Testis (tissue), 3 donors: ENCODE results near the gene CHCHD3. TPM values are rescaled to one million over a fixed set of nuclear protein-coding genes. Genes with fewer than 3 reads are reported as not detected.

ENCODE experiments used
- DNase-seq: peaks from one replicate; pipeline ENCODE4 v3.0.0-alpha.2; 2019
- H3K27ac ChIP-seq, 2 donors: fragments of 200-600 bp; sonication (generic); one replicate each; pipeline ENCODE4 v1.5.1; 2019
- H3K27me3 ChIP-seq: fragments of 200-600 bp; sonication (generic); one replicate; pipeline ENCODE4 v1.5.1; 2019
- H3K36me3 ChIP-seq: fragments of 200-600 bp; sonication (generic); one replicate; pipeline ENCODE4 v1.5.1; 2017; ENCODE audit warnings: low read depth; ENCODE audit errors: missing control alignments
- H3K4me1 ChIP-seq: fragments of 200-600 bp; sonication (generic); one replicate; pipeline ENCODE4 v1.5.1; 2019
- H3K4me3 ChIP-seq, 2 donors: fragments of 200-600 bp; sonication (generic); one replicate each; pipeline ENCODE4 v1.5.1; 2017 to 2019
- H3K9me3 ChIP-seq: fragments of 200-600 bp; sonication (generic); one replicate; pipeline ENCODE4 v1.5.1; 2017
- POLR2A ChIP-seq: fragments of 450-650 bp; IDR thresholded peaks from one replicate; pipeline ENCODE4 v1.6.1; 2017; ENCODE audit warnings: antibody characterized with exemption, mild to moderate bottlenecking, moderate library complexity
- WGBS, 2 donors: methylation state at CpG; one replicate each; pipeline ENCODE4 v1.1.5; 2018; 5-methylcytosine and 5-hydroxymethylcytosine counted together
- intact Hi-C: fragments of 100-400 bp; cut with DNase I; formaldehyde crosslinking; loops from one replicate; pipeline ENCODE4 v1.15.1; 2023; ENCODE audit warnings: low total_unique reads
- polyA plus RNA-seq: library from polyadenylated mRNA; stranded (reverse); fragments of 350-450 nt; fragmentation: Illumina TruSeq; extraction: RNeasy Lipid Tissue Mini Kit (QIAGEN cat#74804); gene quantifications from one replicate; pipeline ENCODE4 v1.2.3, GENCODE V29; 2014; ENCODE audit warnings: low read depth, low replicate concordance; ENCODE audit not compliant: insufficient read depth
- total RNA-seq, 2 donors: library from RNA; depleted of rRNA; stranded (reverse); fragments of >200 nt; gene quantifications; one replicate each; pipeline ENCODE4 v1.2.3, GENCODE V29; 2016
- TF ChIP-seq, protein P1 (sequence below), 3 experiments: fragments of 450-650 bp in 2 of 3; fragments of 200-600 bp in 1 of 3; sonication (generic) in 1 of 3; IDR thresholded peaks; one replicate each; pipeline ENCODE4 v1.5.1; 2016 to 2019; ENCODE audit warnings: antibody characterized with exemption in 3 of 3, mild to moderate bottlenecking in 2 of 3, moderate library complexity in 1 of 3

The CHCHD3 gene
- total and polyA plus RNA-seq, 3 donors from 2014 or later: 44.0 to 53.0 (median 47.9) TPM

DNA sequence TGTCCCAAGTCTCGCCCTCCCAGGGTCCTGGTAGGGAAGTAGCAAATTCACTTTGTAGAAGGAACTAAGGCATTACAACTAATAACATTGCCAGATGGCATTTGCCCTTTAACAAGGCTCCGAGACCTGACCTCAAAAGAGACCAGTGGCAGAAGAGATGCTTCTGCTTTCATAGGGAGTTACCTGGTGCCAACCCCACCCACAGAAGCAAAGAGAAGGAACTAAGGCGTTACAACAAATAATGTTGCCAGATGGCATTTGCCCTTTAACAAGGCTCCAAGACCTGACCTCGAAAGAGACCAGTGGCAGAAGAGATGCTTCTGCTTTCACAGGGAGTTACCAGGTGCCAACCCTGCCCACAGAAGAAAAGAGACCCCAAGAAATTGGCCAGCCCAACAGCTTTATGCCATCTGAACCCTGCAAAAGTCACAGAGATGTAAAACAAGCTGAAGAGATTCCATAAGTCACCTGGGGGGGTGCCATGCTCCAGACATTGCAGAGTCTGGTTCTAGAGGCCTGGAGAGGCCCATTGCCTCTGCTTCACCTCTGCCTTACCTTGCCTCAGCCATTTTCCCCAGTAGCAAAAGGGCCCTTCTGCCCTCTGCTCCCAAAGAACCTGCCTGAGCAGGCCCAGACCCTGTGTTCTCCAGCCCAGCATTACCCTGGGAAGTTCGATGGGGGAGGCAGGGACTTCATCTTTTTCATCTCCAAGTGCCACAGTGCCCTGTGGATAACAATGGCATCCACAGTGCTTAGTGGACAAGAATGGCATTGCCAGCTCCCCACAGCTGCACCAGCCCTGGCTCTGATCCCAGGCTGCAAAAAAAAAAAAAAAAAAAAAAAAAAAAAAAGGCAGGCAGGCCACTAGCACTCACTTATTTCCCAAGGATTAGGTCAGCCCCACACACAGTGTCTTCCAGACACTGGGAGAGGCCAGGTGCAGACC lies 326.1 kb downstream of the CHCHD3 start:
- Histone ChIP-seq H3K27me3 (no peaks in the 10 kb centered on the region), H3K36me3 (no peaks in the 10 kb centered on the region), H3K4me3 (no peak overlapping the region), H3K27ac (no peak overlapping the region), H3K4me1 (peaks cover 4% of the 10 kb centered on the region), H3K9me3 (no peaks in the 10 kb centered on the region)
- WGBS, 2 donors: 83 to 90% methylated on average over 5 of the region's 5 CpGs
- intact Hi-C loops: no loop called here
- TF ChIP-seq POLR2A: no peak
- TF ChIP-seq, protein P1, sequence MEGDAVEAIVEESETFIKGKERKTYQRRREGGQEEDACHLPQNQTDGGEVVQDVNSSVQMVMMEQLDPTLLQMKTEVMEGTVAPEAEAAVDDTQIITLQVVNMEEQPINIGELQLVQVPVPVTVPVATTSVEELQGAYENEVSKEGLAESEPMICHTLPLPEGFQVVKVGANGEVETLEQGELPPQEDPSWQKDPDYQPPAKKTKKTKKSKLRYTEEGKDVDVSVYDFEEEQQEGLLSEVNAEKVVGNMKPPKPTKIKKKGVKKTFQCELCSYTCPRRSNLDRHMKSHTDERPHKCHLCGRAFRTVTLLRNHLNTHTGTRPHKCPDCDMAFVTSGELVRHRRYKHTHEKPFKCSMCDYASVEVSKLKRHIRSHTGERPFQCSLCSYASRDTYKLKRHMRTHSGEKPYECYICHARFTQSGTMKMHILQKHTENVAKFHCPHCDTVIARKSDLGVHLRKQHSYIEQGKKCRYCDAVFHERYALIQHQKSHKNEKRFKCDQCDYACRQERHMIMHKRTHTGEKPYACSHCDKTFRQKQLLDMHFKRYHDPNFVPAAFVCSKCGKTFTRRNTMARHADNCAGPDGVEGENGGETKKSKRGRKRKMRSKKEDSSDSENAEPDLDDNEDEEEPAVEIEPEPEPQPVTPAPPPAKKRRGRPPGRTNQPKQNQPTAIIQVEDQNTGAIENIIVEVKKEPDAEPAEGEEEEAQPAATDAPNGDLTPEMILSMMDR (IDR thresholded peaks at IDR 0.05): no peak
- peak; percentile 36 for DNase-seq

DNA sequence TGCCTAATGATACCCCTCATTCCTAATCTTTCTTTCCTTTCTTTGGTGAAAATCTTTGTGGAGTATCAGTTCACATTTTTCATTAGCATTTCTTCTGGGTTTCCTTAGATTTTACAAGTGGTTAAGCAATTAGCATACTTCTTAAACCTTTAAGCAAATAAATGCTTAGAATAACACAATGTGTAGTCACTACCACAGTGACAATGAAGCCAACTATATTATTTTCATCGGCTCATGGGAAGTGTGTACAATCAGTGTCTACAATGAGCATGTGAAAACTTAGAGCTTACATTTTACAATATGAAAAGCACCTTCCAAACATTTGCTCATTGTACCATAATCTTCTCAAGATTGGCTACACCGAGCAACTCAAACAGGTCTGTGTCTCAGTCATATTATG lies 329.5 kb downstream of the CHCHD3 start:
- no peak overlapping the region for H3K4me3 ChIP-seq
- 89 to 92% methylated on average over 2 of the region's 2 CpGs for WGBS, 2 donors
- TF ChIP-seq POLR2A: no peak
- TF ChIP-seq, protein P1 (IDR thresholded peaks at IDR 0.05): no peak
- no peaks in the 10 kb centered on the region for H3K9me3 ChIP-seq
- no peak for DNase-seq
- no peaks in the 10 kb centered on the region for H3K27me3 ChIP-seq
- H3K36me3 ChIP-seq: no peaks in the 10 kb centered on the region
- H3K4me1 ChIP-seq: peaks cover 4% of the 10 kb centered on the region
- intact Hi-C loops: no loop called here
- H3K27ac ChIP-seq: no peak overlapping the region

DNA sequence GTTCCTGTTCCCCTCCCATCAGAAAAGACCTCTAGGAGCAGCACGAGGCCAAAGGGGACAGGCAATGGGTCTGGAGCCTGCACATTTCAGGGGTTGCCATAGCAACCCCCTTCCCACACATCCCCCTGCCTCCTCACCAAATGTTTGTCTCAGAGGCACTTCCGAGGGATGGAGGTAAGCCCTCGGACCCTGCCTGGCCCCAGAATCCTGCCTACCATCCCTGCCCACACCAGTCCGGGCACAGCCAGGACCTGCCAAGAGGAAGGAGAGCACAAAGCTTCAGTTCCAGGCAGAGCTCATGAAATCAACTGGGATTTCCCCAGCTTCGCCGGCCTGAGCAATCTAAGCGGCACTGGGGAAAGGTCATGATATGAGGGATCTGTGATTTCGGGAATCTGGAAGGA lies 330.6 kb downstream of the CHCHD3 start:
- TF ChIP-seq POLR2A: no peak
- TF ChIP-seq, protein P1 (IDR thresholded peaks at IDR 0.05): no peak
- WGBS, 2 donors: 56 to 60% methylated on average over 7 to 8 of the region's 8 CpGs
- Histone ChIP-seq H3K9me3 (no peaks in the 10 kb centered on the region), H3K4me1 (no peaks in the 10 kb centered on the region), H3K36me3 (no peaks in the 10 kb centered on the region), H3K4me3 (no peak overlapping the region), H3K27ac (no peak overlapping the region), H3K27me3 (no peaks in the 10 kb centered on the region)
- intact Hi-C loops: no loop called here
- no peak for DNase-seq

DNA sequence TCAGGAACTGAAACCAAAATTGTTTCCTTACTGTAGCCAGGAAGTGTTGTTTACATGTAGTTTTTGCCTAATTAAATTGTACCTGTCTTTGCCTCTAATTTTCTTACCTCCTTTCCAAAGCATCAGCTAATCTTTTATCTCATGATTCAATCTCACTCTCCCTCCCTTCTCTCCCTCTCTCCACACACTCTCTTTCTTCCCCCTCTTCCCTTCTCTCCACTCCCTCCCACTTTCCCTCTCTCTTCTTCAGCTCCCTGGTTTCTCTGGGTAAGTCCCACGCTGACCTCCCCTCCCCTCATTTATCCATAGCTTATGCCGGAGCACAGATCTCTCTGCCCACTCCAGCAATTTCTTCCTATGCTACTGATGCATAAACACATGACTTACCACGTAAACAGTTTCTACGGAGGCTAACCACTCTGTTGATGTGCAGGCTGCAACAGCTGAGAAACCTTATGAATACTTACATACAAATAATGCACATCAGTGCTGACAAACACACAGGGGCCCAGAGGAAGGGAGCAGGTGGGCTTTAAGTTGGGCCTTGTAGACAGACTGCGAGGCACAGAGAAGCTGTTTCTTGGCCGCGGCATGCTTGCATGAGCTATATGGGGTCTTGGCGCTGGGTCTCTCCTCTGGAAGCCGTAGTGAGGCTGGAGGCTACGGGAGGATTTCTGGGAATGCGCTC lies 331.2 kb downstream of the CHCHD3 start:
- H3K27ac ChIP-seq: no peak overlapping the region
- TF ChIP-seq POLR2A: no peak
- TF ChIP-seq, protein P1 (IDR thresholded peaks at IDR 0.05): no peak
- 63 to 69% methylated on average over 11 of the region's 11 CpGs for WGBS, 2 donors
- H3K4me3 ChIP-seq: no peak overlapping the region
- no peaks in the 10 kb centered on the region for H3K36me3 ChIP-seq
- H3K9me3 ChIP-seq: no peaks in the 10 kb centered on the region
- no peaks in the 10 kb centered on the region for H3K27me3 ChIP-seq
- no peak for DNase-seq
- no peaks in the 10 kb centered on the region for H3K4me1 ChIP-seq
- intact Hi-C loops: no loop called here
